Esophagus squamous epithelium (tissue), 5 donors: Measurements from ENCODE around the gene OR2V1. TPM values are rescaled to one million over a fixed set of nuclear protein-coding genes. Genes with fewer than 3 reads are reported as not detected.
"Not testable (repeated sequence)": the region's sequence is repeated elsewhere in the genome, so short reads cannot be mapped to it uniquely, and the experiment has no call there.

Experiments
- DNase-seq: peaks from one replicate; lab custom pipeline; 2025; lab: John Stamatoyannopoulos, UW
- H3K27ac ChIP-seq, 4 donors: fragments of 200-600 bp; sonication (generic); one replicate each; pipeline ENCODE4 v1.5.1; 2016 to 2019; ENCODE audit warnings: mild to moderate bottlenecking in 1 of 4
- H3K27me3 ChIP-seq, 4 donors: fragments of 200-600 bp; sonication (generic); 1 replicate in 3 of 4; 2 replicates in 1 of 4; pipeline versions ENCODE4 v1.5.1 to v1.6.0; 2017 to 2021; ENCODE audit warnings: antibody characterized with exemption in 1 of 4
- H3K36me3 ChIP-seq, 3 donors: fragments of 200-600 bp; sonication (generic); one replicate each; pipeline ENCODE4 v1.5.1; 2016 to 2019
- H3K4me1 ChIP-seq, 3 donors: fragments of 200-600 bp; sonication (generic); one replicate each; pipeline ENCODE4 v1.5.1; 2017 to 2019
- H3K4me3 ChIP-seq, 4 donors: fragments of 200-600 bp; sonication (generic); 1 replicate in 3 of 4; 2 replicates in 1 of 4; pipeline ENCODE4 v1.5.1; 2016 to 2019; ENCODE audit warnings: mild to moderate bottlenecking in 2 of 4, moderate library complexity in 1 of 4
- H3K9me3 ChIP-seq, 3 donors: fragments of 200-600 bp; sonication (generic); one replicate each; pipeline ENCODE4 v1.5.1; 2016 to 2019
- CTCF ChIP-seq, 6 experiments: fragments of 450-650 bp in 4 of 6; fragments of 200-600 bp in 2 of 6; sonication (generic) in 2 of 6; IDR thresholded peaks; one replicate each; pipeline ENCODE4 v1.5.1; 2016 to 2019; ENCODE audit warnings: antibody characterized with exemption in 6 of 6, mild to moderate bottlenecking in 4 of 6, moderate library complexity in 4 of 6
- POLR2A ChIP-seq, 4 donors: fragments of 450-650 bp; IDR thresholded peaks; one replicate each; pipeline ENCODE4 v1.6.1; 2017; ENCODE audit warnings: antibody characterized with exemption in 4 of 4, mild to moderate bottlenecking in 4 of 4, moderate library complexity in 3 of 4
- WGBS, 2 donors: methylation state at CpG; one replicate each; pipeline ENCODE4 v1.1.5; 2018; 5-methylcytosine and 5-hydroxymethylcytosine counted together
- intact Hi-C: fragments of 100-400 bp; cut with DNase I; formaldehyde crosslinking; loops from one replicate; pipeline ENCODE4 v1.15.0; 2022
- total RNA-seq, 4 donors: library from RNA; depleted of rRNA; stranded (reverse); fragments of >200 nt; gene quantifications; one replicate each; pipeline ENCODE4 v1.1.0, GENCODE V29; 2016
- donor health status: DM: yes; HTN: yes; CAD: no.

The OR2V1 gene
- total RNA-seq, 4 donors from 2014 or later = not detected

GRCh38 chr5:181105391-181106025 lies 25.5 kb downstream of the OR2V1 start:
- intact Hi-C loops = no loop called here
- WGBS, 2 donors = 24 to 49% methylated on average over 5 to 7 of the region's 7 CpGs
- TF ChIP-seq POLR2A (IDR thresholded peaks at IDR 0.05) (no peak), CTCF (IDR thresholded peaks at IDR 0.05) (no peak)
- Histone ChIP-seq H3K4me3 (no peak overlapping the region), H3K27me3 (peaks cover 0 to 72% (median 4%) of the 10 kb centered on the region in 4 donors), H3K36me3 (no peaks in the 10 kb centered on the region), H3K27ac (no peak overlapping the region), H3K9me3 (no peaks in the 10 kb centered on the region), H3K4me1 (peaks cover 0 to 2% (median 0%) of the 10 kb centered on the region in 3 donors)
- DNase-seq = no peak

- H3K4me3 ChIP-seq, H3K4me1 ChIP-seq, intact Hi-C loops, H3K36me3 ChIP-seq, H3K9me3 ChIP-seq, H3K27ac ChIP-seq, DNase-seq: not testable (repeated sequence)
- 5 to 17% methylated on average over 2 of the region's 20 CpGs for WGBS, 2 donors
- peaks cover 1 to 72% (median 4%) of the 10 kb centered on the region in 4 donors for H3K27me3 ChIP-seq
Measured at GRCh38 chr5:181104606-181105390, 26.2 kb downstream of the OR2V1 start.

- H3K36me3 ChIP-seq, DNase-seq, H3K9me3 ChIP-seq, intact Hi-C loops, H3K4me1 ChIP-seq, H3K27ac ChIP-seq: not testable (repeated sequence)
- peak overlapping the region in 1 of 4 donors; percentile 8 for H3K4me3 ChIP-seq
- H3K27me3 ChIP-seq = peaks cover 4 to 72% (median 8%) of the 10 kb centered on the region in 4 donors
- 13% methylated on average over 3 of the region's 5 CpGs for WGBS, 2 donors
Measured at GRCh38 chr5:181104259-181104568, 26.8 kb downstream of the OR2V1 start.

GRCh38 chr5:181101930-181102674 lies 28.9 kb downstream of the OR2V1 start:
- DNase-seq, H3K4me3 ChIP-seq, H3K9me3 ChIP-seq, H3K27ac ChIP-seq, intact Hi-C loops, H3K4me1 ChIP-seq, H3K36me3 ChIP-seq: not testable (repeated sequence)
- WGBS, 2 donors = no CpG with 5 or more reads among the region's 30 CpGs
- H3K27me3 ChIP-seq = peaks cover 8 to 61% (median 10%) of the 10 kb centered on the region in 4 donors

- Histone ChIP-seq H3K27me3 (peaks cover 8 to 51% (median 10%) of the 10 kb centered on the region in 4 donors), H3K4me3 (peak overlapping the region in 1 of 4 donors; percentile 45)
- H3K36me3 ChIP-seq, intact Hi-C loops, H3K27ac ChIP-seq, H3K4me1 ChIP-seq, H3K9me3 ChIP-seq, DNase-seq: not testable (repeated sequence)
- no CpG with 5 or more reads among the region's 54 CpGs for WGBS, 2 donors
Measured at GRCh38 chr5:181101030-181101641, 29.8 kb downstream of the OR2V1 start.

- no peaks in the 10 kb centered on the region for H3K36me3 ChIP-seq
- H3K27me3 ChIP-seq = peaks cover 8 to 47% (median 10%) of the 10 kb centered on the region in 4 donors
- no peak overlapping the region for H3K27ac ChIP-seq
- no peak for DNase-seq
- peaks cover 0 to 9% (median 0%) of the 10 kb centered on the region in 3 donors for H3K4me1 ChIP-seq
- H3K9me3 ChIP-seq = no peaks in the 10 kb centered on the region
- intact Hi-C loops = no loop called here
- 22% methylated on average over 5 of the region's 62 CpGs; no CpG with 5 or more reads in 1 of the 2 donors for WGBS, 2 donors
- H3K4me3 ChIP-seq = peak overlapping the region in 1 of 4 donors; percentile 44
- no peak for TF ChIP-seq POLR2A (IDR thresholded peaks at IDR 0.05)
- TF ChIP-seq CTCF (IDR thresholded peaks at IDR 0.05) = no peak
Measured at GRCh38 chr5:181100121-181100875, 30.7 kb downstream of the OR2V1 start.
